CD14-positive monocyte (primary cell): Measurements from ENCODE around the gene TTC4. TPM values are rescaled to one million over a fixed set of nuclear protein-coding genes. Genes with fewer than 3 reads are reported as not detected.

Experiments
- DNase-seq, 3 donors: peaks; one replicate each; pipeline ENCODE4 v3.0.0-alpha.2; 2011 to 2022
- H2AFZ ChIP-seq: 2 replicates; pipeline ENCODE4 v1.6.0; 2012; ENCODE audit warnings: mild to moderate bottlenecking, low read depth, low read length, inconsistent platforms; ENCODE audit not compliant: insufficient read depth, poor library complexity, severe bottlenecking
- H3K27ac ChIP-seq, 2 donors: 1 replicate in 1 of 2; 2 replicates in 1 of 2; pipeline ENCODE4 v1.5.1; 2012 to 2013; ENCODE audit warnings: low read length in 2 of 2, control low read depth in 1 of 2, inconsistent platforms in 1 of 2, low read depth in 1 of 2, mild to moderate bottlenecking in 1 of 2
- H3K27me3 ChIP-seq, 2 donors: one replicate each; pipeline versions ENCODE4 v1.6.0 to v1.6.1; 2011 to 2013; ENCODE audit warnings: low read length in 2 of 2; ENCODE audit not compliant: control insufficient read depth in 2 of 2, insufficient read depth in 2 of 2
- H3K36me3 ChIP-seq, 2 donors: replicated peaks in 1 of 2; 1 replicate in 1 of 2; 2 replicates in 1 of 2; pipeline versions ENCODE4 v1.5.1 to v1.6.1; 2012 to 2013; ENCODE audit warnings: low read length in 2 of 2, control low read depth in 1 of 2, inconsistent platforms in 1 of 2, mild to moderate bottlenecking in 1 of 2; ENCODE audit not compliant: insufficient read depth in 2 of 2, control insufficient read depth in 1 of 2
- H3K4me1 ChIP-seq, 2 donors: 1 replicate in 1 of 2; 2 replicates in 1 of 2; pipeline versions ENCODE4 v1.5.1 to v1.6.1; 2012 to 2013; ENCODE audit warnings: low read length in 2 of 2, control low read depth in 1 of 2, inconsistent platforms in 1 of 2, mild to moderate bottlenecking in 1 of 2, moderate library complexity in 1 of 2; ENCODE audit not compliant: insufficient read depth in 2 of 2, control insufficient read depth in 1 of 2
- H3K4me2 ChIP-seq: replicated peaks from 2 replicates; pipeline ENCODE3; 2012; ENCODE audit warnings: low read length, moderate library complexity, mild to moderate bottlenecking; ENCODE audit not compliant: poor library complexity, severe bottlenecking; ENCODE audit errors: extremely low read depth
- H3K4me3 ChIP-seq, 3 experiments: fragments of 200-600 bp in 1 of 3; sonication (generic) in 1 of 3; replicated peaks in 1 of 3; 1 replicate in 2 of 3; 2 replicates in 1 of 3; pipeline ENCODE4 v1.5.1; 2011 to 2013; ENCODE audit warnings: low read length in 3 of 3, mild to moderate bottlenecking in 3 of 3, control low read depth in 2 of 3, low read depth in 2 of 3, inconsistent platforms in 1 of 3, moderate library complexity in 1 of 3
- H3K79me2 ChIP-seq: 2 replicates; pipeline ENCODE4 v1.6.0; 2012; ENCODE audit warnings: mild to moderate bottlenecking, control low read depth, inconsistent platforms, low read length, moderate library complexity; ENCODE audit not compliant: insufficient read depth
- H3K9ac ChIP-seq: 2 replicates; pipeline ENCODE4 v1.6.0; 2017; ENCODE audit warnings: low read length, mild to moderate bottlenecking; ENCODE audit not compliant: insufficient read depth, poor library complexity, severe bottlenecking
- H3K9me3 ChIP-seq, 2 donors: replicated peaks in 1 of 2; 1 replicate in 1 of 2; 2 replicates in 1 of 2; pipeline versions ENCODE4 v1.5.1 to v1.6.1; 2012 to 2013; ENCODE audit warnings: low read length in 2 of 2, control low read depth in 1 of 2; ENCODE audit not compliant: control insufficient read depth in 1 of 2, insufficient read depth in 1 of 2
- H4K20me1 ChIP-seq: 2 replicates; pipeline ENCODE4 v1.6.0; 2012; ENCODE audit warnings: mild to moderate bottlenecking, low read length, control low read depth, moderate library complexity; ENCODE audit not compliant: insufficient read depth
- H3K27ac Mint-ChIP-seq, 7 donors: one replicate each; pipeline ENCODE4 v1.8.0; 2020; ENCODE audit warnings: mild to moderate bottlenecking in 7 of 7, mixed read lengths in 7 of 7, moderate library complexity in 6 of 7, inconsistent platforms in 2 of 7
- H3K27me3 Mint-ChIP-seq, 3 donors: one replicate each; pipeline ENCODE4 v1.8.0; 2021 to 2022; ENCODE audit warnings: low read depth in 3 of 3, mild to moderate bottlenecking in 3 of 3, mixed read lengths in 3 of 3, moderate library complexity in 3 of 3, inconsistent platforms in 1 of 3
- H3K36me3 Mint-ChIP-seq, 2 donors: one replicate each; pipeline ENCODE4 v1.8.0; 2020; ENCODE audit warnings: mixed read lengths in 2 of 2, inconsistent platforms in 1 of 2, mild to moderate bottlenecking in 1 of 2
- H3K4me1 Mint-ChIP-seq: one replicate; pipeline ENCODE4 v1.8.0; 2020; ENCODE audit warnings: mild to moderate bottlenecking, mixed read lengths
- H3K4me3 Mint-ChIP-seq, 2 donors: one replicate each; pipeline ENCODE4 v1.8.0; 2020; ENCODE audit warnings: mild to moderate bottlenecking in 2 of 2, mixed read lengths in 2 of 2, moderate library complexity in 1 of 2
- H3K9me3 Mint-ChIP-seq, 7 donors: one replicate each; pipeline ENCODE4 v1.8.0; 2020 to 2022; ENCODE audit warnings: mixed read lengths in 7 of 7, mild to moderate bottlenecking in 6 of 7, moderate library complexity in 6 of 7, inconsistent platforms in 2 of 7
- CTCF ChIP-seq: fragments of 200-600 bp; IDR thresholded peaks from one replicate; pipeline ENCODE4 v1.8.0; 2022; ENCODE audit warnings: antibody characterized with exemption, mild to moderate bottlenecking
- WGBS: methylation state at CpG from one replicate; pipeline ENCODE4 v1.1.5; 2013; ENCODE audit warnings: missing lambda C conversion rate; ENCODE audit not compliant: insufficient coverage; 5-methylcytosine and 5-hydroxymethylcytosine counted together
- intact Hi-C, 2 donors: fragments of 100-400 bp; cut with micrococcal nuclease; formaldehyde crosslinking; loops; one replicate each; pipeline versions ENCODE4 v1.15.0 to v1.15.1; 2023
- polyA plus RNA-seq, 3 donors: library from polyadenylated mRNA; depleted of rRNA in 1 of 3; unstranded in 2 of 3; stranded (reverse) in 1 of 3; fragments of 300-500 nt in 2 of 3; fragments of >200 nt in 1 of 3; fragmentation: Illumina TruSeq in 2 of 3; gene quantifications; 1 replicate in 2 of 3; 2 replicates in 1 of 3; pipeline ENCODE4 v1.2.3, GENCODE V29; 2012 to 2021

The TTC4 gene
- polyA plus RNA-seq, 3 donors = 9.2 to 13.3 (median 12.4) TPM

GRCh38 chr1:54742282-54742681 lies 26.6 kb downstream of the TTC4 start:
- H3K27ac Mint-ChIP-seq = peak overlapping the region in 1 of 7 donors; percentile 76
- no peak overlapping the region for H3K4me2 ChIP-seq
- no peak overlapping the region for H2AFZ ChIP-seq
- no peaks in the 10 kb centered on the region for H3K9me3 Mint-ChIP-seq
- H3K36me3 Mint-ChIP-seq = peaks cover 50 to 79% of the 10 kb centered on the region in 2 donors
- no peak for DNase-seq
- no peaks in the 10 kb centered on the region for H3K9me3 ChIP-seq
- no peaks in the 10 kb centered on the region for H3K79me2 ChIP-seq
- H3K27me3 Mint-ChIP-seq = peaks cover 0 to 2% (median 0%) of the 10 kb centered on the region in 3 donors
- no peak overlapping the region for H3K4me3 Mint-ChIP-seq
- no peak overlapping the region for H3K27ac ChIP-seq
- no peak for TF ChIP-seq CTCF
- H4K20me1 ChIP-seq = no peaks in the 10 kb centered on the region
- no peaks in the 10 kb centered on the region for H3K4me1 Mint-ChIP-seq
- 91% methylated on average over 4 of the region's 4 CpGs for WGBS
- intact Hi-C loops = no loop called here
- H3K4me1 ChIP-seq = no peaks in the 10 kb centered on the region
- peaks cover 53 to 71% of the 10 kb centered on the region in 2 donors for H3K36me3 ChIP-seq
- no peak overlapping the region for H3K4me3 ChIP-seq
- no peak overlapping the region for H3K9ac ChIP-seq
- no peaks in the 10 kb centered on the region for H3K27me3 ChIP-seq

- Histone ChIP-seq H4K20me1 (no peaks in the 10 kb centered on the region), H2AFZ (no peak overlapping the region), H3K4me3 (no peak overlapping the region), H3K4me2 (no peak overlapping the region), H3K79me2 (no peaks in the 10 kb centered on the region), H3K36me3 (peaks cover 42 to 58% of the 10 kb centered on the region in 2 donors), H3K9ac (no peak overlapping the region), H3K9me3 (no peaks in the 10 kb centered on the region), H3K4me1 (no peaks in the 10 kb centered on the region), H3K27me3 (no peaks in the 10 kb centered on the region), H3K27ac (no peak overlapping the region)
- WGBS = 100% methylated on average over 2 of the region's 12 CpGs
- TF ChIP-seq CTCF = no peak
- Mint-ChIP-seq H3K4me1 (no peaks in the 10 kb centered on the region), H3K27ac (peak overlapping the region in 3 of 7 donors; percentile 19 to 62 (median 37)), H3K9me3 (no peaks in the 10 kb centered on the region), H3K27me3 (peaks cover 0 to 2% (median 1%) of the 10 kb centered on the region in 3 donors), H3K36me3 (peaks cover 38 to 66% of the 10 kb centered on the region in 2 donors), H3K4me3 (no peak overlapping the region)
- intact Hi-C loops = no loop called here
- no peak for DNase-seq
Measured at GRCh38 chr1:54743416-54744226, 28.0 kb downstream of the TTC4 start.
